Measurements from ENCODE around the gene DDR1. TPM values are rescaled to one million over a fixed set of nuclear protein-coding genes. Genes with fewer than 3 reads are reported as not detected.
"Not testable (repeated sequence)": the region's sequence is repeated elsewhere in the genome, so short reads cannot be mapped to it uniquely, and the experiment has no call there.

The DDR1 gene
- total and polyA plus RNA-seq, 2 experiments from 2014 or later, result 58.3 to 154 TPM

GRCh38 chr6:30873795-30874194 lies 10.5 kb upstream of the DDR1 start:
- H3K27me3 ChIP-seq (ENCODE audit: insufficient read depth); H2AFZ ChIP-seq; H3K4me1 ChIP-seq (ENCODE audit: insufficient read depth); H3F3A ChIP-seq (replicated peaks; ENCODE audit: low read depth); H3K27ac ChIP-seq (ENCODE audit: low read depth); H3K4me3 Mint-ChIP-seq; H3K4me2 ChIP-seq; ATAC-seq; H3K27ac Mint-ChIP-seq; DNase-seq (ENCODE audit: low spot score); H3K4me3 ChIP-seq; H3K79me2 ChIP-seq (replicated peaks; ENCODE audit: insufficient read depth); H4K20me1 ChIP-seq (replicated peaks; ENCODE audit: insufficient read depth): not testable (repeated sequence)
- Histone ChIP-seq H3K36me3 (ENCODE audit: insufficient read depth) (peaks cover 15% of the 10 kb centered on the region), H3K9me2 (ENCODE audit: insufficient read depth) (peaks cover 21% of the 10 kb centered on the region)
- Mint-ChIP-seq H3K9me3 (peaks cover 53% of the 10 kb centered on the region), H3K4me1 (peaks cover 19% of the 10 kb centered on the region), H3K27me3 (ENCODE audit: insufficient read depth, low read depth, poor library complexity) (peaks cover 14% of the 10 kb centered on the region), H3K36me3 (ENCODE audit: low read depth) (peaks cover 54% of the 10 kb centered on the region)

- Histone ChIP-seq H3K27me3 (ENCODE audit: insufficient read depth) (no peaks in the 10 kb centered on the region), H3K4me3 (no peak overlapping the region), H3K4me1 (ENCODE audit: insufficient read depth) (peaks cover 16% of the 10 kb centered on the region), H3K4me2 (no peak overlapping the region), H3F3A (replicated peaks; ENCODE audit: low read depth) (0 out of 2 replicates have a peak, but pooled peaks cover 10% of the 10 kb centered on the region), H3K79me2 (replicated peaks; ENCODE audit: insufficient read depth) (no peaks in the 10 kb centered on the region), H2AFZ (peak overlapping the region; percentile 89; the same call in 1 of the 2 replicates), H3K27ac (ENCODE audit: low read depth) (no peak overlapping the region), H3K36me3 (ENCODE audit: insufficient read depth) (0 out of 2 replicates have a peak, but pooled peaks cover 6% of the 10 kb centered on the region), H3K9me2 (ENCODE audit: insufficient read depth) (peaks cover 21% of the 10 kb centered on the region), H4K20me1 (replicated peaks; ENCODE audit: insufficient read depth) (no peaks in the 10 kb centered on the region)
- Mint-ChIP-seq H3K36me3 (ENCODE audit: low read depth) (peaks cover 42% of the 10 kb centered on the region), H3K9me3 (peaks cover 36% of the 10 kb centered on the region), H3K27ac (no peak overlapping the region), H3K4me3 (no peak overlapping the region; the same call in 2 of the 3 replicates), H3K4me1 (peaks cover 30% of the 10 kb centered on the region), H3K27me3 (ENCODE audit: insufficient read depth, low read depth, poor library complexity) (peaks cover 11% of the 10 kb centered on the region)
- DNase-seq (ENCODE audit: low spot score) (peak; percentile 34), ATAC-seq (no peak)
- TF ChIP-seq NANOG (IDR thresholded peaks at IDR 0.05; ENCODE audit: borderline replicate concordance) (no peak), ZNF331 (CRISPR knock-in tag; IDR thresholded peaks at IDR 0.05; ENCODE audit: low read depth) (no peak), EZH2 (IDR thresholded peaks at IDR 0.05; ENCODE audit: low read depth, unreplicated experiment) (no peak), ZNF114 (CRISPR knock-in tag; IDR thresholded peaks at IDR 0.05) (no peak), CREB1 (CRISPR knock-in tag; IDR thresholded peaks at IDR 0.05; ENCODE audit: low read depth) (no peak), POLR2AphosphoS5 (IDR thresholded peaks at IDR 0.05; ENCODE audit: low read depth) (no peak), REST (IDR thresholded peaks at IDR 0.05; ENCODE audit: unreplicated experiment) (no peak), EZH2phosphoT487 (IDR thresholded peaks at IDR 0.05; ENCODE audit: unreplicated experiment) (no peak), JUNB (IDR thresholded peaks at IDR 0.05; ENCODE audit: unreplicated experiment) (no peak)
- TF ChIP-seq, protein P1, sequence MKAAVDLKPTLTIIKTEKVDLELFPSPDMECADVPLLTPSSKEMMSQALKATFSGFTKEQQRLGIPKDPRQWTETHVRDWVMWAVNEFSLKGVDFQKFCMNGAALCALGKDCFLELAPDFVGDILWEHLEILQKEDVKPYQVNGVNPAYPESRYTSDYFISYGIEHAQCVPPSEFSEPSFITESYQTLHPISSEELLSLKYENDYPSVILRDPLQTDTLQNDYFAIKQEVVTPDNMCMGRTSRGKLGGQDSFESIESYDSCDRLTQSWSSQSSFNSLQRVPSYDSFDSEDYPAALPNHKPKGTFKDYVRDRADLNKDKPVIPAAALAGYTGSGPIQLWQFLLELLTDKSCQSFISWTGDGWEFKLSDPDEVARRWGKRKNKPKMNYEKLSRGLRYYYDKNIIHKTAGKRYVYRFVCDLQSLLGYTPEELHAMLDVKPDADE (IDR thresholded peaks at IDR 0.05), result no peak
These were observed 8.9 kb upstream of the DDR1 start for GRCh38 chr6:30875244-30876038.

Data from GM23338 (cell line).